ENCODE data around the gene NANP.

The NANP gene

DNA sequence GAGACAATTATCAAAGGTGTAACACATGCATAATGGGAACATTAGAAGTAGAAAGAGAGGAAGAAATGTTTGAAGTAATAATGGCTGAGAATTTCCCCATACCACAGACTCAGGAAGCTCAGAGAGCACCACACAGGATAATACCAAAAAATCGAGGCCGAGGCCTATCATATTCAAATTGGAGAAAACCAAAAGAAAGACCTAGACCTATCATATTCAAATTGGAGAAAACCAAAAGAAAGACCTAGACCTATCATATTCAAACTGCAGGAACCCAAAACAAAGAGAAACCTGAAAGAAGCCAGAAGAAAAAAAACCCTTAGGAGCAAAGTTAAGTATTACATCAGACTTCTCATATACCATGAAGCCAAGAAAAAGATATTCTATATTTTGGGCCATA lies 56.5 kb downstream of the NANP start:
- DNase-seq, result no peak

DNA sequence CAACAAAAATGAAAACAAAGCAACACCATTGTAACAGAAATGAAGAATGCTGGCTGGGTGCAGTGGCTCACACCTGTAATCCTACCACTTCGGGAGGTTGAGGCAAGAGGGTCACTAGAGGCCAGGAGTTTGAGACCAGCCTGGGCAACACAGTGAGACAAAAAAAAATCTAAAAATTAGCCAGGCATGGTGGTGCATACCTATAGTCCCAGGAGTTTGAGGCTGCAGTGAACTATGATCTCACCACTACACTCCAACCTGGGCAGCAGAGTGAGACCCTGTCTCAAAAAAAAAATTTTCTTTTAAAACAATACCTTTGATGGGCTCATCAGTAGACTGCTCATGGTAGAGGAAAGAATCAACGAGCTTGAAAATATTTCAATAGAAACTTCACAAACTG lies 57.0 kb downstream of the NANP start:
- DNase-seq, result no peak

DNA sequence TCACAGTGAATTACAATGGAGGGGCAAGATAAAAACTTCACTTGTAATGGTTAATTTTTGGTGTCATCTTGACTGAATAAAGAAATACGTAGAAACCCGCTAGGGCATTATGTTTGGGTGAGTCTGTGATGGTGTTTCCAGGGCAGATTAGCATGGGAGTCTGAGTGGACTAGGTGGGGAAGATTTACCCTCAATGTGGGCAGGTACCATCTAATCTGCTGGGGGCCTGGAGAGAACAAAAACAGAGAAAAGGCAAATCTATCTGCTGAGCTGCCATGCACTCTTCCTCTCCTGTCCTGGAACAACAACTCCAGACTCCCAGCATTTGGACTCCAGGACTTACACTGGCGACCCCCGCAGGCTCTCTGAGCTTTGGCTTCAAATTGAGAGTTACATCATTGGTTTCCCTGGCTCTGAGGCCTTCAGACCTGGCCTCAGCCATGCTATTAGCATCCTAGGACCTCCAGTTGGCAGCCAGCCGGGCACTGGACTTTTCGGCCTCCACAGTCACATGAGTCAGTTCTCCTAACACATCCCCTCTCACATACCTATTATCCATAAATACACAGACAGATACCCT lies 58.1 kb downstream of the NANP start:
- no peak for DNase-seq

DNA sequence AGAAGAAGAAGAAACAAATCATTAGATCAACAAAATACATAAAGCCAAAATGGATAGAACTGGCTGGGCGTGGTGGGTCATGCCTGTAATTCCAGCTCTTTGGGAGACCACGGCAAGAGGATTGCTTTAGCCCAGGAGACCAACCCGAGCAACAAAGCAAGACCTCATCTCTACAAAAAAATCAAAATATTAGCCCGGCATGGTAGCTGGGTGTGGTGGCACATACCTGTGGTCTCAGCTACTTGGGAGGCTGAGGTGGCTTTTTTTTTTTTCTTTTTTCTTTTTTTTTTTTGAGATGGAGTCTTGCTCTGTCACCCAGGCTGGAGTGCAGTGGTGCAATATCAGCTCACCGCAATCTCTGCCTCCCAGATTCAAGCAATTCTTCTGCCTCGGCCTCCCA lies 59.9 kb downstream of the NANP start:
- no peak for DNase-seq

DNA sequence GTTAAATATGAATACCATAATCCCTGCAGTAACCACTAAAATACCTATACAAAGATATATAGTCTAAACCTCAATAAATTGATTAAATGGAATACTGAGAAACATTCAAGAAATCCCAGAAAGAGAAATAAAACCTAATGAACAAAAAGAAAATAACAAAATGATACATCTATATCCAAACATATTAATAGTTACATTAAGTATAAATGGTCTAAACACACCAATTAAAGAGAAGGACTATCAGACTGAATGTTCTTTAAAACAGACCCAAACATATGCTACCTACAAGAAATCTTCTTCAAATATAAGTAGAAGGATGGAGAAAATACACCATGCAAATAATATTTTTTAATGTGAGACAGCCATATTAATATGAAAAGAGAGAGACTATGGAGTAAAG lies 60.5 kb downstream of the NANP start:
- no peak for DNase-seq
